ENCODE measurements around the gene TPRG1L.

GRCh38 chr1:3671371-3672180 lies 46.8 kb downstream of the TPRG1L start:
- TF ChIP-seq CTCF (IDR thresholded peaks at IDR 0.05; ENCODE audit: insufficient read depth, low read length) (no peak), POLR2AphosphoS5 (IDR thresholded peaks at IDR 0.05; ENCODE audit: low read depth) (no peak), SPI1 (IDR thresholded peaks at IDR 0.05; ENCODE audit: borderline replicate concordance, low read depth) (no peak), REST (IDR thresholded peaks at IDR 0.05; ENCODE audit: insufficient replicate concordance, low read depth) (no peak), GABPA (IDR thresholded peaks at IDR 0.05; ENCODE audit: low read depth) (no peak)

Measured in HL-60 (cell line).